ENCODE measurements around the gene TPRKB.
"Not testable (repeated sequence)": the region's sequence is repeated elsewhere in the genome, so short reads cannot be mapped to it uniquely, and the experiment has no call there.

TPRKB gene

GRCh38 chr2:73700661-73701447 is 36.3 kb downstream of the TPRKB start:
- no peak for DNase-seq (ENCODE audit: low read depth in 2 of 3, low spot score in 2 of 3)

GRCh38 chr2:73700131-73700611 is 37.0 kb downstream of the TPRKB start:
- no peak for DNase-seq (ENCODE audit: low read depth in 2 of 3, low spot score in 2 of 3)

- no peak for DNase-seq (ENCODE audit: low read depth in 2 of 3, low spot score in 2 of 3)
These were observed 37.7 kb downstream of the TPRKB start for GRCh38 chr2:73699437-73699836.

- no peak for DNase-seq (ENCODE audit: low read depth in 2 of 3, low spot score in 2 of 3)
These were observed 39.0 kb downstream of the TPRKB start for GRCh38 chr2:73698101-73698500.

GRCh38 chr2:73697606-73698005 is 39.5 kb downstream of the TPRKB start:
- DNase-seq (ENCODE audit: low read depth in 2 of 3, low spot score in 2 of 3) = no peak

GRCh38 chr2:73696985-73697384 is 40.2 kb downstream of the TPRKB start:
- DNase-seq (ENCODE audit: low read depth in 2 of 3, low spot score in 2 of 3) = not testable (repeated sequence)

GRCh38 chr2:73696521-73696920 is 40.6 kb downstream of the TPRKB start:
- DNase-seq (ENCODE audit: low read depth in 2 of 3, low spot score in 2 of 3) = not testable (repeated sequence)

- DNase-seq (ENCODE audit: low read depth in 2 of 3, low spot score in 2 of 3) = not testable (repeated sequence)
These were observed 46.6 kb downstream of the TPRKB start for GRCh38 chr2:73690372-73691088.

GRCh38 chr2:73688494-73688893 is 48.7 kb downstream of the TPRKB start:
- DNase-seq (ENCODE audit: low read depth in 2 of 3, low spot score in 2 of 3) = not testable (repeated sequence)

- DNase-seq (ENCODE audit: low read depth in 2 of 3, low spot score in 2 of 3) = no peak
These were observed 51.2 kb downstream of the TPRKB start for GRCh38 chr2:73685764-73686438.

- not testable (repeated sequence) for DNase-seq (ENCODE audit: low read depth in 2 of 3, low spot score in 2 of 3)
These were observed 52.2 kb downstream of the TPRKB start for GRCh38 chr2:73684905-73685304.

- DNase-seq (ENCODE audit: low read depth in 2 of 3, low spot score in 2 of 3) = not testable (repeated sequence)
These were observed 52.8 kb downstream of the TPRKB start for GRCh38 chr2:73684325-73684724.

- DNase-seq (ENCODE audit: low read depth in 2 of 3, low spot score in 2 of 3) = not testable (repeated sequence)
These were observed 57.1 kb downstream of the TPRKB start for GRCh38 chr2:73679951-73680571.
